ENCODE results near the gene FBXO5.

FBXO5 gene

DNA sequence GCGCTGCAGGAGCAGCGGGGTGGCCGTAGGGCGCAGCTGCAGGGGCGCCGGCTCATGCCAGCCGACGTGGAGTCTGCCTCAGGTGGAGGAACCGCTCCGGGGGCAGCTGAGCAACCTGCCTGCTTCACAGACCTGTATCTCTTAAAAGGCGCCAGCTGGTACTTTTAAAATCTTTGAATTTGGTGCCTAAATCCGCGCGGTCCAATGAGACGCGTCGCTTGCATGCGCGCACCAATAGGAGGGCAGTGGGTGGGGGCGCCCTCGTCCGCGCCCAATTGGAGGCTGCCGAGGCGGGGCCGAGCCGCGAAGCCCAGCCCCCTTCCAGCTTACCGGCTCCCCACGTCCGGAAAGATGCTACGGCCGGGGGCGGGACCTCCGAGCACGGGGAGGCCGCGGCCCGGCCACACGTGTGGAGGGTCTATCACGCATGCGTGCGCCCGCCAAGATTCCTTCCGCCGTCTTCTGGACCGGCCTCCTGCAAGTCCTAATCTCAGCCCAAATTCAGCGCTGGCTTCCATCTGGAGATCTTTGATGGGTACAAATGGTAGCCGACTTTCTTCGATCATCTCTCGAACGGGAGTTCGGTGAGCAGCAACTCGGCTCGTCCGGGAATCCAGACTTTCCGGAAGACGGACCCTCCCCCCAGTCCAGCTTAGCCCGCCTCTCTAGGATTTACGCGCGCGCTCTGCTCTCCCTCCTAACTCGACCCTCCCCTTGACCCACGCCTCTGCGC, at the start of gene FBXO5:
Gene FBXO5, minus strand, starts transcription at position 138 of the 733 bp plus-strand sequence. Its CDS starts 82 bp downstream, at position 56.
- H3K4me3 ChIP-seq (ENCODE audit: low read depth, low read length), result peak within 1 kb of the TSS; percentile 80
- in situ Hi-C loops (cut with HindIII; ENCODE audit: low sequenced_read_pairs), result no loop called here
- TF ChIP-seq CTCF (IDR thresholded peaks at IDR 0.05; ENCODE audit: low read depth, low read length), result no peak
- peak; percentile 99 for DNase-seq (ENCODE audit: low read depth, low spot score)

DNA sequence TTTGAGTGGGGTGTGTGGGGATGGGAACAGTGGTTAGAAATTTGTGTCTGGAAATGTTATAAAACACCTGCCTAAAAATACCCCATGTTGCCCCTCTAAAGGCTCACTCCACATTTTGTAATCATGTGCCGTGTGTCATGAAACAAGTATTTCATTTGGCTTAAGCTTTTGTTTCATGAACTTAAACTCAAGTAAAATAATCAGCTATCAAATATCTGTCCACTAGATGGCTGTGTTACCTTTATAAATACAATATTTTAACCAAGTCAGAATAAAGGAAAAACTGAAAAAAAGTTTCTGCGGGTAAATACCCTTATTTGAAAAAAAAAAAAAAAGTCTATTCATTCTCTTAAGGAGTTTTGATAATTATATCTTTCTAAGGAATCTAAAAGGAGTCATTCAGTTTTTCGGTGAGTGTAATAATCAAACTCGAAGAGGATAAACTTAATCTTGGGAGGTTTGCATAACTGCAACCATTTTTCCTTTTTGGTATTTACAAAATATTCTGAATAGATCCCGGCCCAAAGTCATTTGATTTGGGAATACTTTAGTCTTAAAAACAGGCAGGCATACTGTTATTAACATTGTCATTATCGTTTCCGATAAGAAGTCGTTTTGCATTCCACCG, 49.5 kb upstream of the FBXO5 start:
- in situ Hi-C loops (cut with HindIII; ENCODE audit: low sequenced_read_pairs), result no loop called here
- peak; percentile 35 for TF ChIP-seq CTCF (IDR thresholded peaks at IDR 0.05; ENCODE audit: low read depth, low read length)
- no peak overlapping the region for H3K4me3 ChIP-seq (ENCODE audit: low read depth, low read length)
- DNase-seq (ENCODE audit: low read depth, low spot score), result peak; percentile 85

- TF ChIP-seq CTCF (IDR thresholded peaks at IDR 0.05; ENCODE audit: low read depth, low read length), result no peak
- no peak overlapping the region for H3K4me3 ChIP-seq (ENCODE audit: low read depth, low read length)
- DNase-seq (ENCODE audit: low read depth, low spot score), result peak; percentile 17
- in situ Hi-C loops (cut with HindIII; ENCODE audit: low sequenced_read_pairs), result no loop called here
Observed at GRCh38 chr6:153031335-153031955, 48.6 kb upstream of the FBXO5 start.

DNA sequence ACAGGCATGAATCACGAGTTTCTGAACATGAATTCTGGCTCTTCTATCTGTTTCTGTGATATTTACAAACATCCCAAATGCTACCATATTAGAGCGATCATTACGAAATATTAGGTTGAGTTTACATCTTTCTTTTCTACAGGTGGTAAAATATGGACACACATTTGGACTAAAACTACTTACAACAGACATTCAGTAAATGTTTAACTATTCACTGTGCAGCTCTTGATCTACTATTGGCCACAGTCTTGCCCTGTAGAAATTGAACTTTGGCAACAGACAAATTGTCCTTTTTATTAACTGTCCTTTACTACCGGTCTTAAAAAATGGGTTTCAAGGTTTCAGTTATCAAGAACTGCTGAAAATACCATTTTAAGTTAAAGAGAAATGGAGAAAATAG, 46.1 kb upstream of the FBXO5 start:
- in situ Hi-C loops (cut with HindIII; ENCODE audit: low sequenced_read_pairs), result no loop called here
- DNase-seq (ENCODE audit: low read depth, low spot score), result no peak

DNA sequence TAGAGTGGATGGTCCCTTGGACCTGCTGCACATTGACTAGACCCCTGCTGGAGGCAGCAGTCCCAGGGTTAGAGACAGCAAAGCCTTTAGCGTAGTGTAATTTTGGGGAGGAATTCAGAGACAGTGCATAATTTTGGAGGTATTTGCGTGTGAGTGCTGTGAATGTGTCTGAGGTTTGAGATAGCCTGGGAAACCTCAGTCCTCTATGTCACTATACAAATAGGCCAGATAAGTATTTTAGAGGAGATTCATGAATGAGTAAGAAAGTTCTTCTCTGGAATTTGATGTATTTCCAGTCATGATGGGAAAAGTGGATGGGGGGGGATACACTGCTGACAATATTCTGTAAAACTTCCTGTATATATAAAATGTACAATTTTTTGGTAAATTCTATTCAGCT, 45.4 kb upstream of the FBXO5 start:
- in situ Hi-C loops (cut with HindIII; ENCODE audit: low sequenced_read_pairs), result no loop called here
- DNase-seq (ENCODE audit: low read depth, low spot score), result no peak
- H3K4me3 ChIP-seq (ENCODE audit: low read depth, low read length), result no peak overlapping the region
- no peak for TF ChIP-seq CTCF (IDR thresholded peaks at IDR 0.05; ENCODE audit: low read depth, low read length)

More for the DNA sequence above, 46.1 kb upstream of the FBXO5 start:
- no peak for TF ChIP-seq CTCF (IDR thresholded peaks at IDR 0.05; ENCODE audit: low read depth, low read length)
- no peak overlapping the region for H3K4me3 ChIP-seq (ENCODE audit: low read depth, low read length)

GRCh38 chr6:153027480-153027879, 44.6 kb upstream of the FBXO5 start:
- in situ Hi-C loops (cut with HindIII; ENCODE audit: low sequenced_read_pairs), result no loop called here
- no peak for DNase-seq (ENCODE audit: low read depth, low spot score)
- H3K4me3 ChIP-seq (ENCODE audit: low read depth, low read length), result no peak overlapping the region
- no peak for TF ChIP-seq CTCF (IDR thresholded peaks at IDR 0.05; ENCODE audit: low read depth, low read length)

All from astrocyte of the spinal cord (primary cell).